Calu3 (cell line): ENCODE results near the gene NSF. TPM values are rescaled to one million over a fixed set of nuclear protein-coding genes. Genes with fewer than 3 reads are reported as not detected.

Experiments used
- BruUV-seq: library from RNA; stranded (reverse); fragments of 400-500 nt; replicated peaks from 2 replicates; lab custom pipeline; 2021; lab: Mats Ljungman, UMichigan
- CTCF ChIA-PET: fragments of 300-600 bp; sonication (Branson Sonifier 250); formaldehyde crosslinking; loops from one replicate; lab custom pipeline; 2022; ENCODE audit warnings: antibody characterized with exemption; lab: Charles Lee
- DNase-seq: peaks from one replicate; pipeline ENCODE4 v3.0.0; 2022
- H3K27ac Mint-ChIP-seq: one replicate; pipeline ENCODE4 v1.8.0; 2022; ENCODE audit warnings: mixed read lengths; ENCODE audit not compliant: unreplicated experiment
- H3K27me3 Mint-ChIP-seq: one replicate; pipeline ENCODE4 v1.8.0; 2022; ENCODE audit warnings: mixed read lengths; ENCODE audit not compliant: unreplicated experiment
- H3K36me3 Mint-ChIP-seq: one replicate; pipeline ENCODE4 v1.8.0; 2022; ENCODE audit warnings: mild to moderate bottlenecking, moderate library complexity, mixed read lengths; ENCODE audit not compliant: insufficient read depth, unreplicated experiment
- H3K4me1 Mint-ChIP-seq: one replicate; pipeline ENCODE4 v1.8.0; 2022; ENCODE audit warnings: mild to moderate bottlenecking, low read depth, mixed read lengths; ENCODE audit not compliant: unreplicated experiment
- H3K4me3 Mint-ChIP-seq: one replicate; pipeline ENCODE4 v1.8.0; 2022; ENCODE audit warnings: mild to moderate bottlenecking, low read depth, moderate library complexity, mixed read lengths; ENCODE audit not compliant: unreplicated experiment
- H3K9me3 Mint-ChIP-seq: one replicate; pipeline ENCODE4 v1.8.0; 2022; ENCODE audit warnings: low read depth, mixed read lengths; ENCODE audit not compliant: unreplicated experiment
- CTCF ChIP-seq: fragments of 200-600 bp; IDR thresholded peaks from one replicate; pipeline ENCODE4 v1.8.0; 2022; ENCODE audit warnings: antibody characterized with exemption; ENCODE audit not compliant: unreplicated experiment
- intact Hi-C: fragments of 100-400 bp; cut with micrococcal nuclease; formaldehyde crosslinking; loops from one replicate; pipeline ENCODE4 v1.10.0; 2022; ENCODE audit not compliant: unreplicated experiment
- total RNA-seq: library from RNA; stranded (reverse); gene quantifications from 2 replicates; pipeline ENCODE4 v1.2.3, GENCODE V29; 2022

NSF gene
- total RNA-seq, 1 experiment from 2014 or later: 79.0 TPM

- intact Hi-C loops: no loop called here
- Mint-ChIP-seq H3K9me3 (no peaks in the 10 kb centered on the region), H3K27ac (no peak overlapping the region), H3K4me3 (no peak overlapping the region), H3K27me3 (peaks cover 26% of the 10 kb centered on the region), H3K4me1 (peaks cover 5% of the 10 kb centered on the region), H3K36me3 (peaks cover 25% of the 10 kb centered on the region)
- BruUV-seq: no TSS peak
- CTCF ChIA-PET: no interaction called here
- no peak for DNase-seq
- TF ChIP-seq CTCF: no peak
These were observed 183.2 kb downstream of the NSF start for GRCh38 chr17:46773676-46774075.

GRCh38 chr17:46774108-46774737 lies 183.8 kb downstream of the NSF start:
- H3K36me3 Mint-ChIP-seq: peaks cover 25% of the 10 kb centered on the region
- no peak overlapping the region for H3K4me3 Mint-ChIP-seq
- no peaks in the 10 kb centered on the region for H3K9me3 Mint-ChIP-seq
- no TSS peak for BruUV-seq
- no peak for TF ChIP-seq CTCF
- no peak for DNase-seq
- no peak overlapping the region for H3K27ac Mint-ChIP-seq
- CTCF ChIA-PET: interaction anchor here (0.6 kb wide), 1 partner anchor 19 kb away, joined by 5 read pairs; no protein-coding TSS in a partner anchor
- intact Hi-C loops: no loop called here
- H3K27me3 Mint-ChIP-seq: peaks cover 31% of the 10 kb centered on the region
- H3K4me1 Mint-ChIP-seq: peaks cover 2% of the 10 kb centered on the region

- TF ChIP-seq CTCF: no peak
- Mint-ChIP-seq H3K4me3 (no peak overlapping the region), H3K36me3 (peaks cover 15% of the 10 kb centered on the region), H3K27ac (no peak overlapping the region), H3K9me3 (no peaks in the 10 kb centered on the region), H3K27me3 (peaks cover 37% of the 10 kb centered on the region), H3K4me1 (no peaks in the 10 kb centered on the region)
- intact Hi-C loops: loop anchor here (2.0 kb wide), 1 partner anchor 30 kb away; no protein-coding TSS in a partner anchor
- DNase-seq: no peak
- no TSS peak for BruUV-seq
- CTCF ChIA-PET: no interaction called here
These were observed 186.0 kb downstream of the NSF start for GRCh38 chr17:46776298-46777005.

GRCh38 chr17:46777943-46778915 lies 187.8 kb downstream of the NSF start:
- CTCF ChIA-PET: no interaction called here
- intact Hi-C loops: loop anchor here (2.0 kb wide), 1 partner anchor 31 kb away; no protein-coding TSS in a partner anchor
- no peak for DNase-seq
- Mint-ChIP-seq H3K4me1 (no peaks in the 10 kb centered on the region), H3K4me3 (no peak overlapping the region), H3K27ac (no peak overlapping the region), H3K36me3 (no peaks in the 10 kb centered on the region), H3K27me3 (peaks cover 37% of the 10 kb centered on the region), H3K9me3 (no peaks in the 10 kb centered on the region)
- no peak for TF ChIP-seq CTCF
- no TSS peak for BruUV-seq
